GM23248 (cell line): ENCODE measurements around the gene AVL9.

Experiments
- EZH2 ChIP-seq: fragments of 200-600 bp; sonication (generic); IDR thresholded peaks from 2 replicates; pipeline ENCODE4 v1.6.1; 2018; ENCODE audit warnings: antibody characterized with exemption, mild to moderate bottlenecking; ENCODE audit not compliant: insufficient read depth, poor library complexity, severe bottlenecking
- EZH2phosphoT487 ChIP-seq: fragments of 200-600 bp; sonication (generic); IDR thresholded peaks from 2 replicates; pipeline ENCODE4 v1.6.1; 2018; ENCODE audit warnings: antibody characterized with exemption, moderate library complexity, mild to moderate bottlenecking, low read depth; ENCODE audit not compliant: insufficient read depth

DNA sequence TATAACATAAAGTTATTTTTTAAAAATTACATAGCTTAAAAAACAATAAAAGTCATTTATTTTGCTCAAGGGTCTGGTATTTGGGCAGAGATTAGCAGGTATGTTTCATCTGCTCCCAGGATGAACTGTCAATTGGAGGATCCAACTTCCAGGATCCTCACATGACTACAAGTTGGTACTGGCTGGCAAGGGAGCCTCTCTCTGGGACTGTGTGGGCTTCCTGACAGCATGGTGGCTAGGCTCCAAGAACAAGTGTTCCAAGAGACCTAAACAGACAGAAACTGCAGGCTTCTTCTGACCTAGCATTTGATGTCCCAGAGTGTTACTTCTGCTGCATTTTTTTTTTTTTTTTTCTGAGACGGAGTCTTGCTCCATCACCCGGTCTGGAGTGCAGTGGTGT lies 107.2 kb downstream of the AVL9 start:
- TF ChIP-seq EZH2phosphoT487 = no peak
- TF ChIP-seq EZH2 = no peak
